HuH-7 (cell line): ENCODE data around the gene SEBOX.
A peak's percentile ranks its signal among the peaks of the same experiment; 100 is the strongest.

Experiments used
- DNase-seq: peaks from one replicate; pipeline ENCODE4 v3.0.0; 2011; ENCODE audit warnings: low spot score

SEBOX gene

GRCh38 chr17:28364665-28365363 is at the start of gene SEBOX:
Gene SEBOX (minus strand): TSS chr17:28365199. CDS start chr17:28365151, 48 bp downstream.
- DNase-seq: no peak

- DNase-seq: no peak
Measured at GRCh38 chr17:28413804-28414203, 48.8 kb upstream of the SEBOX start.

GRCh38 chr17:28412099-28412498 is 47.1 kb upstream of the SEBOX start:
- no peak for DNase-seq

- DNase-seq: no peak
Measured at GRCh38 chr17:28407974-28408306, 42.9 kb upstream of the SEBOX start.

GRCh38 chr17:28407130-28407973 is 42.4 kb upstream of the SEBOX start:
- no peak for DNase-seq

- DNase-seq: no peak
Measured at GRCh38 chr17:28406473-28406814, 41.4 kb upstream of the SEBOX start.

- peak; percentile 79 for DNase-seq
Measured at GRCh38 chr17:28405632-28406472, 40.9 kb upstream of the SEBOX start, which contains the start of gene SLC46A1. Gene SLC46A1 (minus strand): TSS chr17:28406212. CDS start chr17:28406114, 98 bp downstream.

- DNase-seq: peak; percentile 41
Measured at GRCh38 chr17:28404812-28405570, 40.0 kb upstream of the SEBOX start.

GRCh38 chr17:28404461-28404811 is 39.4 kb upstream of the SEBOX start:
- no peak for DNase-seq

- no peak for DNase-seq
Measured at GRCh38 chr17:28404007-28404406, 39.0 kb upstream of the SEBOX start.

GRCh38 chr17:28402844-28403243 is 37.8 kb upstream of the SEBOX start:
- DNase-seq: no peak

- no peak for DNase-seq
Measured at GRCh38 chr17:28402224-28402630, 37.2 kb upstream of the SEBOX start.

- DNase-seq: no peak
Measured at GRCh38 chr17:28399808-28400207, 34.8 kb upstream of the SEBOX start.

- no peak for DNase-seq
Measured at GRCh38 chr17:28398280-28398981, 33.4 kb upstream of the SEBOX start.

GRCh38 chr17:28397687-28398279 is 32.8 kb upstream of the SEBOX start:
- no peak for DNase-seq

- no peak for DNase-seq
Measured at GRCh38 chr17:28397275-28397674, 32.3 kb upstream of the SEBOX start.

GRCh38 chr17:28396635-28397239 is 31.7 kb upstream of the SEBOX start:
- no peak for DNase-seq

GRCh38 chr17:28395968-28396367 is 31.0 kb upstream of the SEBOX start:
- DNase-seq: no peak

- DNase-seq: no peak
Measured at GRCh38 chr17:28395426-28395825, 30.4 kb upstream of the SEBOX start.

- DNase-seq: no peak
Measured at GRCh38 chr17:28394337-28395116, 29.5 kb upstream of the SEBOX start.
